GM18502 (cell line): Measurements from ENCODE around the gene ZNF296.
A peak's percentile ranks its signal among the peaks of the same experiment; 100 is the strongest.

Experiments
- ATAC-seq: cut with Tn5 transposase; IDR thresholded peaks from one replicate; pipeline ENCODE4 v1.9.1; 2021; ENCODE audit warnings: mild to moderate bottlenecking; ENCODE audit not compliant: unreplicated experiment, poor library complexity

Gene ZNF296

GRCh38 chr19:45063851-45064801 is 12.2 kb downstream of the ZNF296 start:
- no peak for ATAC-seq

GRCh38 chr19:45061965-45062364 is 14.3 kb downstream of the ZNF296 start:
- ATAC-seq = no peak

- ATAC-seq = peak; percentile 56
Observed at GRCh38 chr19:45059258-45059965, 16.9 kb downstream of the ZNF296 start.

- ATAC-seq = no peak
Observed at GRCh38 chr19:45058622-45059159, 17.6 kb downstream of the ZNF296 start.

GRCh38 chr19:45057444-45057843 is 18.8 kb downstream of the ZNF296 start:
- ATAC-seq = no peak

- ATAC-seq = no peak
Observed at GRCh38 chr19:45056831-45057230, 19.4 kb downstream of the ZNF296 start.

- no peak for ATAC-seq
Observed at GRCh38 chr19:45051929-45052579, 24.2 kb downstream of the ZNF296 start.

- ATAC-seq = no peak
Observed at GRCh38 chr19:45050036-45050435, 26.2 kb downstream of the ZNF296 start.

- ATAC-seq = no peak
Observed at GRCh38 chr19:45049073-45049736, 27.1 kb downstream of the ZNF296 start.

- peak; percentile 72 for ATAC-seq
Observed at GRCh38 chr19:45047188-45047797, 29.0 kb downstream of the ZNF296 start.

GRCh38 chr19:45046355-45046754 is 29.9 kb downstream of the ZNF296 start:
- no peak for ATAC-seq

GRCh38 chr19:45045671-45046353 is 30.5 kb downstream of the ZNF296 start:
- no peak for ATAC-seq

GRCh38 chr19:45041125-45041524 is 35.2 kb downstream of the ZNF296 start:
- no peak for ATAC-seq

- ATAC-seq = no peak
Observed at GRCh38 chr19:45040059-45040771, 36.1 kb downstream of the ZNF296 start.

GRCh38 chr19:45038931-45039893 is 37.1 kb downstream of the ZNF296 start, which contains the start of gene CLASRP:
CLASRP (plus strand) TSS chr19:45039045; CDS start chr19:45040213, 1,168 bp downstream.
- peak; percentile 84 for ATAC-seq

- ATAC-seq = no peak
Observed at GRCh38 chr19:45037393-45038169, 38.7 kb downstream of the ZNF296 start.
